Gastrocnemius medialis (tissue), 4 donors: ENCODE results near the gene PDE9A.

ENCODE experiments used
- POLR2A ChIP-seq, 2 donors: fragments of 450-650 bp; IDR thresholded peaks; one replicate each; pipeline ENCODE4 v1.6.1; 2017; ENCODE audit warnings: antibody characterized with exemption in 2 of 2, mild to moderate bottlenecking in 2 of 2, moderate library complexity in 2 of 2
- TF ChIP-seq, protein P1 (sequence below), 5 experiments: fragments of 450-650 bp in 3 of 5; fragments of 200-600 bp in 2 of 5; sonication (generic) in 2 of 5; IDR thresholded peaks in 4 of 5; conservative IDR thresholded peaks in 1 of 5; 1 replicate in 4 of 5; 2 replicates in 1 of 5; pipeline ENCODE4 v1.5.1; 2016 to 2019; ENCODE audit warnings: antibody characterized with exemption in 5 of 5, mild to moderate bottlenecking in 3 of 5, moderate library complexity in 3 of 5

DNA sequence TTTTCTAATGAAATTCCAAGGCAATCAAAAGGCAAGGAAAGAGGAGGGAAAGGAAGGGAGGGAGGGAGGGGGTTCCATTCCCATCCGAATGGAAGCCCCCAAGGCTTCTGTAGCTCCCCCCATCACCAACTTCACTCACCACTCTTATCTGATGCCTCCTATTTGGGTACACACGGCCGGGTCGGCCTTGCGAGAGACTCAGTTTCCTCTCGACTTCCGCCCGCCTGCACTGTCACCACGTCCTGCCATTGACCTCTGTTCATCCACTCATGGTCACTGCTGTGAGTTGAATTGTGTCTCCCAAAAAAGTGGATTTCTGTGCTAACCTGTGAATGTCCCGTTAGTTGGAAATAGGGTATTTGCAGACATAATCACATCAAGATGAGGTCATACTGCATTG, 11.2 kb downstream of the PDE9A start:
- TF ChIP-seq, protein P1, sequence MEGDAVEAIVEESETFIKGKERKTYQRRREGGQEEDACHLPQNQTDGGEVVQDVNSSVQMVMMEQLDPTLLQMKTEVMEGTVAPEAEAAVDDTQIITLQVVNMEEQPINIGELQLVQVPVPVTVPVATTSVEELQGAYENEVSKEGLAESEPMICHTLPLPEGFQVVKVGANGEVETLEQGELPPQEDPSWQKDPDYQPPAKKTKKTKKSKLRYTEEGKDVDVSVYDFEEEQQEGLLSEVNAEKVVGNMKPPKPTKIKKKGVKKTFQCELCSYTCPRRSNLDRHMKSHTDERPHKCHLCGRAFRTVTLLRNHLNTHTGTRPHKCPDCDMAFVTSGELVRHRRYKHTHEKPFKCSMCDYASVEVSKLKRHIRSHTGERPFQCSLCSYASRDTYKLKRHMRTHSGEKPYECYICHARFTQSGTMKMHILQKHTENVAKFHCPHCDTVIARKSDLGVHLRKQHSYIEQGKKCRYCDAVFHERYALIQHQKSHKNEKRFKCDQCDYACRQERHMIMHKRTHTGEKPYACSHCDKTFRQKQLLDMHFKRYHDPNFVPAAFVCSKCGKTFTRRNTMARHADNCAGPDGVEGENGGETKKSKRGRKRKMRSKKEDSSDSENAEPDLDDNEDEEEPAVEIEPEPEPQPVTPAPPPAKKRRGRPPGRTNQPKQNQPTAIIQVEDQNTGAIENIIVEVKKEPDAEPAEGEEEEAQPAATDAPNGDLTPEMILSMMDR (IDR thresholded peaks at IDR 0.05 in 4 of 5, conservative IDR thresholded peaks at IDR 0.05 in 1 of 5) = no peak
- no peak for TF ChIP-seq POLR2A (IDR thresholded peaks at IDR 0.05)
